A549 (cell line): ENCODE data around the gene A2ML1. TPM values are rescaled to one million over a fixed set of nuclear protein-coding genes. Genes with fewer than 3 reads are reported as not detected.

Experiments
- ATAC-seq, 2 experiments: fragments of 200-7000 bp in 1 of 2; fragments of >200 bp in 1 of 2; cut with Nextera tagmentation in 1 of 2; cut with Tn5 transposase in 1 of 2; 3 replicates each; pipeline versions ENCODE4 v1.8.0 to v1.9.1; 2018 to 2020; ENCODE audit warnings: mild to moderate bottlenecking in 1 of 2, moderate library complexity in 1 of 2
- CTCF ChIA-PET: fragments of 300-600 bp; sonication (Branson Sonifier 250); formaldehyde crosslinking; extraction: SDS; loops from one replicate; lab custom pipeline; 2021; ENCODE audit warnings: antibody characterized with exemption, inconsistent platforms; lab: Yijun Ruan, JAX
- POLR2A ChIA-PET: fragments of 350-600 bp; formaldehyde crosslinking; extraction: SDS; loops from one replicate; lab custom pipeline; 2021; ENCODE audit warnings: antibody characterized with exemption, inconsistent platforms; lab: Yijun Ruan, JAX
- DNase-seq, 2 experiments: peaks; one replicate each; pipeline versions ENCODE4 v3.0.0 to v3.0.0-alpha.2; 2011 to 2016; ENCODE audit warnings: low read depth in 1 of 2, low spot score in 1 of 2
- FAIRE-seq: peaks from 2 replicates; lab custom pipeline; 2011; peaks lifted over from hg19 to GRCh38; lab: Jason Lieb, UNC
- H3K27ac ChIP-seq, 2 experiments: fragments of >200 bp; sonication (Bioruptor Twin); formaldehyde crosslinking; 3 replicates each; pipeline ENCODE4 v1.5.1; 2016 to 2017
- H3K4me1 ChIP-seq: fragments of >200 bp; sonication (Bioruptor Twin); formaldehyde crosslinking; 3 replicates; pipeline ENCODE4 v1.6.1; 2016
- H3K4me2 ChIP-seq: fragments of >200 bp; sonication (Bioruptor Twin); formaldehyde crosslinking; 3 replicates; pipeline ENCODE4 v1.6.1; 2016
- H3K4me3 ChIP-seq: fragments of >200 bp; sonication (Bioruptor Twin); formaldehyde crosslinking; 3 replicates; pipeline ENCODE4 v1.5.1; 2016
- H3K9me3 ChIP-seq: fragments of >200 bp; sonication (Bioruptor Twin); formaldehyde crosslinking; 3 replicates; pipeline ENCODE4 v1.6.1; 2016
- BHLHE40 ChIP-seq: IDR thresholded peaks from 2 replicates; pipeline ENCODE4 v1.6.1; 2012; ENCODE audit warnings: low read depth, low read length, inconsistent platforms
- CEBPB ChIP-seq, 2 experiments: fragments of >200 bp in 1 of 2; sonication (Bioruptor Twin) in 1 of 2; formaldehyde crosslinking in 1 of 2; IDR thresholded peaks; 2 replicates each; pipeline ENCODE4 v1.6.1; 2012 to 2016
- CHD4 ChIP-seq: fragments of 200-600 bp; sonication (generic); IDR thresholded peaks from 2 replicates; pipeline ENCODE4 v1.6.1; 2016; ENCODE audit warnings: antibody characterized with exemption, mild to moderate bottlenecking, borderline replicate concordance
- E2F6 ChIP-seq: IDR thresholded peaks from 2 replicates; pipeline ENCODE4 v1.6.1; 2012; ENCODE audit warnings: low read depth, borderline replicate concordance
- EHF ChIP-seq: fragments of 250-450 bp; sonication (Bioruptor Pico); IDR thresholded peaks from 2 replicates; pipeline ENCODE4 v1.5.0; 2020; ENCODE audit warnings: mild to moderate bottlenecking
- EP300 ChIP-seq, 2 experiments: fragments of >200 bp; sonication (Bioruptor Twin); formaldehyde crosslinking; IDR thresholded peaks; 2 replicates in 1 of 2; 3 replicates in 1 of 2; pipeline ENCODE4 v1.6.1; 2016 to 2017
- FOSL2 ChIP-seq, 2 experiments: fragments of 450-650 bp in 1 of 2; fragments of >200 bp in 1 of 2; sonication (Bioruptor Twin) in 1 of 2; formaldehyde crosslinking; IDR thresholded peaks; 2 replicates each; pipeline versions ENCODE4 v1.5.0 to v1.6.1; 2016 to 2020; ENCODE audit warnings: mild to moderate bottlenecking in 1 of 2, moderate library complexity in 1 of 2
- FOXS1 ChIP-seq: fragments of 250-450 bp; sonication (Bioruptor Pico); IDR thresholded peaks from 2 replicates; pipeline ENCODE4 v1.5.0; 2020; ENCODE audit warnings: mild to moderate bottlenecking, moderate library complexity
- HDAC2 ChIP-seq: fragments of 200-600 bp; sonication (generic); IDR thresholded peaks from 2 replicates; pipeline ENCODE4 v1.6.1; 2016
- HES2 ChIP-seq: fragments of >200 bp; sonication (Bioruptor Twin); formaldehyde crosslinking; IDR thresholded peaks from 2 replicates; pipeline ENCODE4 v1.6.1; 2016
- HEYL ChIP-seq: fragments of 250-450 bp; sonication (Bioruptor Pico); IDR thresholded peaks from 2 replicates; pipeline ENCODE4 v1.8.0; 2021; ENCODE audit warnings: mild to moderate bottlenecking, moderate library complexity
- HOXA7 ChIP-seq: fragments of 250-450 bp; sonication (Bioruptor Pico); IDR thresholded peaks from 2 replicates; pipeline ENCODE4 v1.5.0; 2020; ENCODE audit warnings: mild to moderate bottlenecking, moderate library complexity
- JUN ChIP-seq, 2 experiments: fragments of >200 bp; sonication (Bioruptor Twin); formaldehyde crosslinking; IDR thresholded peaks; 2 replicates in 1 of 2; 3 replicates in 1 of 2; pipeline ENCODE4 v1.6.1; 2016 to 2017
- KDM1A ChIP-seq: fragments of 200-600 bp; sonication (generic); IDR thresholded peaks from 2 replicates; pipeline ENCODE4 v1.6.1; 2016; ENCODE audit warnings: low read depth, mild to moderate bottlenecking
- KDM5A ChIP-seq: fragments of 200-600 bp; sonication (generic); IDR thresholded peaks from 2 replicates; pipeline ENCODE4 v1.6.1; 2016; ENCODE audit warnings: antibody characterized with exemption, mild to moderate bottlenecking
- MYC ChIP-seq: IDR thresholded peaks from 2 replicates; pipeline ENCODE4 v1.6.1; 2012; ENCODE audit warnings: mild to moderate bottlenecking, inconsistent platforms, low read length, improper control_type of control experiment, borderline replicate concordance
- NFE2L2 ChIP-seq: fragments of 150-350 bp; conservative IDR thresholded peaks from 2 replicates; pipeline ENCODE4 v1.6.1; 2014; ENCODE audit warnings: low read length
- NR3C1 ChIP-seq: fragments of >200 bp; sonication (Bioruptor Twin); formaldehyde crosslinking; IDR thresholded peaks from 3 replicates; pipeline ENCODE4 v1.6.1; 2017
- RARB ChIP-seq: fragments of 250-450 bp; sonication (Bioruptor Pico); IDR thresholded peaks from 2 replicates; pipeline ENCODE4 v1.8.0; 2021; ENCODE audit warnings: mild to moderate bottlenecking, moderate library complexity
- REST ChIP-seq: fragments of 200-600 bp; sonication (generic); IDR thresholded peaks from 2 replicates; pipeline ENCODE4 v1.6.1; 2016; ENCODE audit warnings: antibody characterized with exemption, mild to moderate bottlenecking, moderate library complexity
- RFX5 ChIP-seq: fragments of 450-650 bp; IDR thresholded peaks from 2 replicates; pipeline ENCODE4 v1.7.1; 2014; ENCODE audit warnings: antibody characterized with exemption, mild to moderate bottlenecking, moderate library complexity
- RNF2 ChIP-seq: fragments of 200-600 bp; sonication (generic); IDR thresholded peaks from 2 replicates; pipeline ENCODE4 v1.6.1; 2016; ENCODE audit warnings: low read depth, mild to moderate bottlenecking, antibody characterized with exemption, moderate library complexity, borderline replicate concordance
- SMC3 ChIP-seq: fragments of >200 bp; sonication (Bioruptor Twin); formaldehyde crosslinking; IDR thresholded peaks from 3 replicates; pipeline ENCODE4 v1.6.1; 2018; ENCODE audit warnings: inconsistent platforms
- ZSCAN20 ChIP-seq: fragments of 250-450 bp; sonication (Bioruptor Pico); IDR thresholded peaks from 2 replicates; pipeline ENCODE4 v1.8.0; 2022; ENCODE audit warnings: mild to moderate bottlenecking, moderate library complexity
- WGBS: methylation state at CpG from one replicate; pipeline ENCODE4 v1.1.6; 2017; ENCODE audit errors: missing lambda C conversion rate; 5-methylcytosine and 5-hydroxymethylcytosine counted together
- polyA plus RNA-seq, 4 experiments: library from polyadenylated mRNA; depleted of rRNA in 3 of 4; stranded (reverse); fragments of >200 nt; fragmentation: RNase III in 1 of 4; extraction: RNeasy Plus Mini Kit Qiagen cat#74134 plus additional on column Dnase treatment in 1 of 4; gene quantifications; 2 replicates in 3 of 4; 3 replicates in 1 of 4; pipeline ENCODE4 v1.2.3, GENCODE V29; 2011 to 2017

A2ML1 gene
- polyA plus RNA-seq, 2 of the 4 experiments (the other 2 are of a cell fraction), result not detected

GRCh38 chr12:8886502-8887284 lies 64.3 kb downstream of the A2ML1 start:
- ChIA-PET CTCF (interaction anchor here (1.8 kb wide), 1 partner anchor 27 kb away, joined by 5 read pairs; no protein-coding TSS in a partner anchor), POLR2A (no interaction called here)
- ATAC-seq (no peak), FAIRE-seq (no peak)
- no peak overlapping the region for H3K4me3 ChIP-seq
- 33% methylated on average over 6 of the region's 6 CpGs for WGBS
- TF ChIP-seq BHLHE40 (no peak), NFE2L2 (no peak), FOSL2 (IDR thresholded peaks at IDR 0.05) (no peak), FOSL2 (CRISPR knock-in tag; IDR thresholded peaks at IDR 0.05) (no peak), E2F6 (no peak), SMC3 (no peak), HDAC2 (no peak), HOXA7 (CRISPR knock-in tag) (no peak), JUN (IDR thresholded peaks at IDR 0.05) (no peak), HES2 (no peak), NR3C1 (no peak), CEBPB (IDR thresholded peaks at IDR 0.05) (no peak), KDM5A (no peak), MYC (no peak), EHF (CRISPR knock-in tag) (no peak), RNF2 (no peak), KDM1A (no peak), EP300 (IDR thresholded peaks at IDR 0.05) (no peak), RFX5 (no peak), ZSCAN20 (CRISPR knock-in tag) (no peak)
- TF ChIP-seq, all 56 proteins: peak for 0
- no peak for DNase-seq
- Histone ChIP-seq H3K9me3 (0 out of 3 replicates have a peak, but pooled peaks cover 3% of the 10 kb centered on the region), H3K4me2 (no peak overlapping the region), H3K4me1 (no peaks in the 10 kb centered on the region), H3K27ac (no peak overlapping the region)

- ATAC-seq (no peak), FAIRE-seq (no peak), DNase-seq (no peak)
- Histone ChIP-seq H3K4me1 (no peaks in the 10 kb centered on the region), H3K9me3 (0 out of 3 replicates have a peak, but pooled peaks cover 3% of the 10 kb centered on the region), H3K27ac (no peak overlapping the region), H3K4me2 (no peak overlapping the region), H3K4me3 (no peak overlapping the region)
- 71% methylated on average over 4 of the region's 4 CpGs for WGBS
- CTCF ChIA-PET, result interaction anchor here (1.8 to 4.2 kb wide), 2 partner anchors 27 to 204 kb away, joined by 5 to 60 read pairs; no protein-coding TSS in a partner anchor
- POLR2A ChIA-PET, result no interaction called here
- TF ChIP-seq FOSL2 (IDR thresholded peaks at IDR 0.05), result no peak
- no peak for TF ChIP-seq FOSL2 (CRISPR knock-in tag; IDR thresholded peaks at IDR 0.05)
- TF ChIP-seq ZSCAN20 (CRISPR knock-in tag), result no peak
- no peak for TF ChIP-seq HEYL
- no peak for TF ChIP-seq RARB (CRISPR knock-in tag)
- TF ChIP-seq CHD4, result no peak
- no peak for TF ChIP-seq REST
- no peak for TF ChIP-seq FOXS1
These were observed 64.9 kb downstream of the A2ML1 start for GRCh38 chr12:8887285-8887715.
